HG03135 (cell line): ENCODE measurements around the gene ACSM2B.
"Not testable (repeated sequence)": the region's sequence is repeated elsewhere in the genome, so short reads cannot be mapped to it uniquely, and the experiment has no call there.

Source experiments
- ATAC-seq: cut with Tn5 transposase; IDR thresholded peaks from one replicate; pipeline ENCODE4 v1.9.1; 2021; ENCODE audit warnings: mild to moderate bottlenecking, moderate library complexity; ENCODE audit not compliant: unreplicated experiment

Gene ACSM2B

GRCh38 chr16:20538687-20539086 lies 37.5 kb downstream of the ACSM2B start:
- ATAC-seq = no peak

- ATAC-seq = no peak
Observed at GRCh38 chr16:20538181-20538580, 38.0 kb downstream of the ACSM2B start.

DNA sequence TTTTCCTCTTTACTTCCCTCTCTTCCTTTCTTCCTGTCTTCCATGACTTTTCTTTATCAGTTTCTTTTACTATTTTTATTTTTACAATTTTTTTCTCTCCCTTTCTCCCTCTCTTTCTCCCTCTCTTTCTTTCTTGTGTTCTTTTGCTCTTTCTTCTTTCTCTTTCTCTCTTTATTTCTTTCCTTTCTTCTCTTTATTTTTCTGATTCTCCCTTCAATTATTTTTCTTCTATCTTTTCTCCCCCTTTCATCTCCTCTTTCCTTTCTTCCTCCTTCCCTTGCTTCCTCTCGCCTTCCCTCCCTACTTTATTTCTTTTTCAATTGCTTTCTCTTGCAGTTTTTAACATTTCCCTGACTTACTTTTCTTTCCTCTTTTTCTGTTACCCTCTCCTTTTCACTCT lies 39.5 kb downstream of the ACSM2B start:
- not testable (repeated sequence) for ATAC-seq

- ATAC-seq = not testable (repeated sequence)
Observed at GRCh38 chr16:20532284-20532792, 43.8 kb downstream of the ACSM2B start.

DNA sequence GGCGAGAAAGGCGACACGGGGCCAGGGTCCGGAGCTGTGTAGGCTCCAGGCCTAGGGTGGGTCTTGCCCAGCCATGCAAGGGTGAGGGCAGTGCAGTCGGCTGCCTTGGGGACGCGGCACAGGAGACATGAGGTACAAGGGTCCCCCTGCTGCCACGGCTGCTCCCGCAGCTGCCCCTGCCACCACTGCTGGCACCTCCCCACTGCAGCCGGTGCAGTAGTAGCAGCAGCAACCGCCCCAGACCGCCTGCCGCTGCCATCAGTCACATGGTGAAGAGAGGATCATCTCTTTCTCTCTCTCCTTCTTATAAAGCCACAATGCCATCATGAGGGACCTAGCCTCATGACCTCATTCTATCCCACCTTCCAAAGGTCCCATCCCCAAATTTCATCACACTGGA lies 44.4 kb downstream of the ACSM2B start:
- ATAC-seq = not testable (repeated sequence)

GRCh38 chr16:20520103-20520502 lies 56.1 kb downstream of the ACSM2B start:
- no peak for ATAC-seq

- no peak for ATAC-seq
Observed at GRCh38 chr16:20519231-20519630, 56.9 kb downstream of the ACSM2B start.

GRCh38 chr16:20517149-20517548 lies 59.0 kb downstream of the ACSM2B start:
- ATAC-seq = no peak

GRCh38 chr16:20515688-20516090 lies 60.5 kb downstream of the ACSM2B start:
- no peak for ATAC-seq

DNA sequence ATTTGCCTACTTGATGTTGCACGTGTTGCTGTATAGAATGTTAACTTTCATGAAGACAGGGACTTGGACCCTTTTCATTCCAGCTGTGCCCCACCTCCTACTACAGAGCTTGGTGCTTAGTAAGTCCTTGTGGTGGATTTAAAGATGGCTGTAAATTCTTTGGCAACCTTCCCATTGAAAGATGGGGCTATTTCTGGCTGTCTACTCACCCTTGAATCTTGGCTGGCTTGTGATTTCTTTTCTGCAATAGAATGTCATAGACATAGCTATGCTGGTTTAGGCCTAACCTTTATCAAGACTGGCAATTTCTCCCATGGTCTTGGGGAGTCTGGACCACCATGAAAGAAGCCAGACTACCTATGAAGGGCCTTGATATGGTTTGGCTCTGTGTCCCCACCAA lies 65.8 kb downstream of the ACSM2B start:
- no peak for ATAC-seq

- no peak for ATAC-seq
Observed at GRCh38 chr16:20507280-20507679, 68.9 kb downstream of the ACSM2B start.

DNA sequence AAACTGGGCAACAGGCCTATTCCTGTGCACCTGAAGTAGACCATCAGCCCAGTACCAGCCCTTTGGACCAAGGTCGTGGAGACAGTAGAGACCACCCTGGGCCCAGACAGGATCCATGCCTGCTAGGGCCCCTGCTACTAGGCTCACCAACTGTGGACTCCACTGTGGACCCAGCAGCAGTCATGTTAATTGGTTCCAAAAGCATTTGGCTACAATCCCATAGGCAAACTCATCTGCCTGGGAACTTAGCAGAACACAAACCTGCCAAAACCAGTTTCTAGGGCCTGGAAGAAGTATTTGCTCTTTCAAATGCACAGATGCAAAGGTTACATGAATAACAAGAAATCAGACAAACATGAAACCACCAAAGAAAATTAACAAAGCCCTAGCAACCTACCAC lies 71.7 kb downstream of the ACSM2B start:
- ATAC-seq = no peak

- not testable (repeated sequence) for ATAC-seq
Observed at GRCh38 chr16:20491448-20491847, 84.7 kb downstream of the ACSM2B start.

DNA sequence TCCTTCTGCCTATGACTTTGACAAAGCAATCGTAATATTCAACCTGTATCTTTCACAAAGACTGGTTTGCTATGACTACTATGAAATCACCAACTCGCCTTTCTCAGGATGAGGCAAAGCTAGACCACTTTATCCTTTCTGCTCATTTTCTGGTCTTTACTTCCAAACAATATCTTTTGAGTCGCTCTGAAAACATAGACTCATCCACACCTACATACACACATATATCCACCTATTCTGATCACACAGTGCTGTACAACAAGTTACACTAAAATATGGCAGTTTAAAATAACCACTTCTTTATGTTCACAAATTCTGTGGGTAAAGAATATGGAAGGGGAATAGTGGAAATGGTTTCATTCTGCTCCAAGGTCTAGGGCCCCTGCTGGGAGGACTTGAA lies 85.2 kb downstream of the ACSM2B start:
- ATAC-seq = not testable (repeated sequence)
